GM19035 (cell line): ENCODE measurements around the gene LRRFIP1.
"Not testable (repeated sequence)": the region's sequence is repeated elsewhere in the genome, so short reads cannot be mapped to it uniquely, and the experiment has no call there.

Source experiments
- ATAC-seq: cut with Tn5 transposase; IDR thresholded peaks from one replicate; pipeline ENCODE4 v1.9.1; 2021; ENCODE audit not compliant: unreplicated experiment

Gene LRRFIP1

DNA sequence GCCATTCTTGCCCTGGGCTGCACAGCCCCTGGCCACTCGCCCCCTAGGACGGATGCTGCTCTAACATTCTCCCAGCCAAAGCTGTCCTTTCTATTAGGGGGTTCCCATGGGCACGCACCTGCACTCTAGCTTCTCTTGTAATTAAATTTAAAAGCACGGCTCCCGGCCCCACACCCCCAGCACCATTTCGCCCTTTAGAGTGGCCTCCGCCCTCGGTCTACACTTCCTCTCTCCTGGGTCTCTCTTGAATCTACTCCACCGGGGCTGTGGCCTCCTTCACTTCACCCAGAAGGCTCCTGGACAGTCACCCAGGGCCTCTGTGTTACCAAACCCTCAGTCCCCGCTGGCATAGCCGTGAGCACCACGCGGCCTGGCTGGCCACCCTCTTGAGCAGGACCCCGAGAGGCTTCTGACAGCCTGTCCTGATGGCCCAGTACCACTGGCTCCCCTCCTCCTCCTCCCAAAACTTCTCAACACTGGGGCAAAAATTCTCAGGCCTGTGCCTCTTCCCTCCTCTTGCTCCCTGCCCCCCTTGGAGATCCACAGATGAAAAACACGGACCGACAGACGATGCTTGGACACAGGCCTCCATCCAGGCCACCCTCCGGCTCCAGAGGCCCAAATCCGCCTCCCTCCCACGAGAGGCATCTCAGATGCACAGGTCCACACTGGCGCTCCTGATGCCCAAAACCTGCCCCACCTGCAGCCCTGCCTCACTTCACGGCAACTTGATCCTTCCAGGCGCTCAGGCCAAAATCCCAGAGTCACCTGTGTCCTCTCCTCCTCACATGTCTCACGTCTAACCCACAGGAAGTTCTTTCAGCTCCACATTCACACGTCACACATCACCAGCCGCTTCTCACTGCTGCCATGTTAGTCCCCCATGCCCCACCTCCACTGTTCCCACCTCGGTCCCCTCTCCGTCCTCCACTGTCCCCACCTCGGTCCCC lies 29.9 kb upstream of the LRRFIP1 start:
- ATAC-seq: no peak

DNA sequence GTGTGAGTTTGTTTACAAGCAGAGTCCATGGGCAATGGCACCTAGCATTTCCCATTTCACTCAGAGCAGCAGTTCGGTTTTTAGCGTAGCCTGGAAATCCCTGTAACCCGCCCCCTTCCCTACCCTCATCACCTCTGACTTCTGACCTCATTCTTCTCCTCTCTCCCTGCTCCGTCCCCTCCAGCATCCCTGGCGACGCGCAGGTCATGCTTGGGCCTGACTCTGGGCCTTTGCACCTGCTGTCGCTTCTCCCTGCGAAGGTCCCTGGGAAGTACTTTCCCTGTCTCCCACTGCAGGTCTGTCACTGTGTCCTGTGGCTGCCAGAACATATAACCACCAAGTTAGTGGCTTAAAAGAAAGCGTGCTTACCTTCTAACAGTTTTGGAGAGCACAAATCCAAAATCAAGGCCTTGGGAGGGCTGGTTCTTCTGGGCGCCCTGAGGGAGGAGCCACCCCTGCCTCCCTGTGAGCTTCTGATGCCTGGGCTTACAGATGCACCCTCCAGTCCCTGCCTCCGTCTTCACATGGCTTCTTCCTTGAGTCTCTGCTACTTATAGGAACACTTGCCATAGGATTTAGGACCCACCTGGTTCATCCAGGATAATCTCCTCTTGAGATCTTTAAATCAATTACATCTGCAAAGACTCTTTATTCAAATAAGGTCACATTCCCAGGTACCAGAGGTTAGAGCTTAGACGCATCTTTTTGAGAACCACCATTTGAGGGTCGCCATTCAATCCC lies 28.7 kb upstream of the LRRFIP1 start:
- no peak for ATAC-seq

DNA sequence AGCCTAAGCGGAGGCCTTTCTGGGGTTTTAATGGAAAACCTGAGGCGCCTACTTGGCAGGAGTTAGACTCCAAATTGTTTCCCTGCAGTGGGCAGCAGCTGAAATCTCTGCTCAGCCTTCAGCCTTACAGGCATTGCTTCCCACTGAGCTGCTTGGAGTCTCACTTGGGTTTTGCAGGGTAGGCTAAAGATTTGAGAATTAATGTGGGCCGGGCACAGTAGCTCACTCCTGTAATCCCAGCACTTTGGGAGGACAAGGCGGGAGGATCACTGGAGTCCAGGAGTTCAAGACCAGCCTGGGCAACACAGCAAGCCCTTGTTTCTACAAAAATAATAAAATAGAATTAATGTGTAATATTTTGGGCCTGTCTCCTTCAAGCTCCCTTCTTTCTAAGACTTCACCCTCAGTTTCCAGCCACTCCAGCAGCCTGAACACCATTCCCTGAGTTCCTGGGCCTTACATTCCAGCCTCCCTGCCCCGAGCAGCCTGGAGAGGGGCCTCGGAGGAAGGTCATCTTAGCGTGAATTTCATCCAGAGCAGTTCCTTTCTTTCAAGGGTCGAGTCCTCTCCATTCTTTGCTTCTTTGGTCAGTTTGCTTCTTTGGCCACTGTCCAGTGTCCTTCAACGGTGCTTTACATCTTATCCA lies 27.8 kb upstream of the LRRFIP1 start:
- no peak for ATAC-seq

DNA sequence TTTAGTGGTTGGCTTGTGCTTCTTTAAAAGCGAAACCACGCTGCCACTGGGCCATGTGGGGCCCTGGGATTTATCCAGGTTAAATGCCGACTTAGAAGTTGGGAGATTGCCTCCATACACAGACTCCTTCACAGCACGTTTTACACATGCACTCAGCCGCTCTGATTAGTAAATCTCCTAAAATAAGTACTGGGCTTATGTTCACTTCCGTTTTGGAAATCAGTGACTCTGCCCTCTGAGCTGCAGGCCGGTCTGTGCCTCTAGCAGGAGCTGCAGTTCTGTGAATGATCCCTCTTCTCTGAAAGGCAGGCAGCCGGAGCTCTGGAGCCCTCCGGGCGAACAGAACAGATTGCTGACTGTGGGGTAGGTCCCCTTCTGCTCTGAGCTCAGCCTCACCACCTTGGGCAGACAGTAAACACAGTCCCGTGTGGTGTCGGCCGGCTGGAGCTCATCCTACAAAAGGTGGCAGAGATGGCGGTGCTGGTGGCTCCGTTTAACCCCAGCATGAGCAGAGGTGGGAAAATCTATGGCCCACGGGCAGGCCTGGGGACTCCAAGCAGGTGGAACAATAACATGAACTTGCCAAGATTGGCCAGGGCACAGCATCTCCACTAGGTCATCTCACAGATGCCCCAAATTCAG lies 27.1 kb upstream of the LRRFIP1 start:
- ATAC-seq: no peak

DNA sequence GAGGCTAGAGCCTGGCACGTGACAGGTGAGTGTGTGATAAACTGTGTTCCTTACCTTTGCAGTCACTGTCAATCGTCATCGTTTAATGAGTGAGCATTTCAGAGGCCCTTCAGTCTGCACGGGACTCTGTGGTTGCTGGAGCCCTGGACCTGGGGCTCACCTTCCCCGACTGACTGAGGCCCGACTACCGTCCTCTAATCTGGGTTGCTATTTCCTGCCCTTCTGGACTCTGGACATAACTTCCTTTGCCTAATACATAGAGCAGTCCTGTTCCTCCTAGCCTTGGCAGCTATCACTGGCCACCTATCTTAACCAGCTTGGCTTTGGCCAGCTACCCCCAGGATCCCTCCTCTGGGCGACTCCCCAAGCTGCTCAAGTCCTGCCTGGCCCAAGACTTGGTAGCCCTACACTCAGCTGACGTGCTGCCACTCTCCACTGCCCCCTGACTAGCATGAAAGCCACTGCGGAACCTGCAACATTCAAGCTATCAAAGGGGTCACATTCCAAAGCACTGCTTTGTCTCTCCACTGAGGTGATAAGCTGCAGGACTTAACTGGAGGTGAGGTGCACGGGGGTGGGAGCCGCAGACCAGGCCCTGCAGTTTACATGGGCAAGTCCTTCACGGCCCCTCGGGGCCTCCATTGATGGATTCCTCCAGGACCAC lies 25.8 kb upstream of the LRRFIP1 start:
- ATAC-seq: no peak

DNA sequence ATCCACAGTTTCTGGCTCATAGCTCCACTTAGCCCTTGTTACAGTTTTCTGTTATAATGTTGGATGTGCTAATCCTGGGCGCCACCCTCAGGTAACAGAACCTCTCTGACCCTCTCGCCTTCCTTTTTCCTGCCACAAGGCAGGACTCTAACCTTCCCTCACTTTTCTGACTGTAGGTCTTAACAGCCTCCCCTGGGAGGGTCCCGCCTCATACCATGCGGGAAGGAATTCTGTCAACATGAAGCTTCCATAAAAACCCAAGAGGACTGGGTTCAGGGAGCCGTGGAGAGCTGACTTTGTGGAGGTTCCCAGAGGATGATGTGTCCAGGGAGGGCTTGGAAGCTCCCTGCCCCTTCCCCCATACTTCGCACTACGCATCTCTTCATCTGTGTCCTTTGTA lies 25.0 kb upstream of the LRRFIP1 start:
- no peak for ATAC-seq

GRCh38 chr2:237603049-237603717 lies 24.2 kb upstream of the LRRFIP1 start:
- no peak for ATAC-seq

DNA sequence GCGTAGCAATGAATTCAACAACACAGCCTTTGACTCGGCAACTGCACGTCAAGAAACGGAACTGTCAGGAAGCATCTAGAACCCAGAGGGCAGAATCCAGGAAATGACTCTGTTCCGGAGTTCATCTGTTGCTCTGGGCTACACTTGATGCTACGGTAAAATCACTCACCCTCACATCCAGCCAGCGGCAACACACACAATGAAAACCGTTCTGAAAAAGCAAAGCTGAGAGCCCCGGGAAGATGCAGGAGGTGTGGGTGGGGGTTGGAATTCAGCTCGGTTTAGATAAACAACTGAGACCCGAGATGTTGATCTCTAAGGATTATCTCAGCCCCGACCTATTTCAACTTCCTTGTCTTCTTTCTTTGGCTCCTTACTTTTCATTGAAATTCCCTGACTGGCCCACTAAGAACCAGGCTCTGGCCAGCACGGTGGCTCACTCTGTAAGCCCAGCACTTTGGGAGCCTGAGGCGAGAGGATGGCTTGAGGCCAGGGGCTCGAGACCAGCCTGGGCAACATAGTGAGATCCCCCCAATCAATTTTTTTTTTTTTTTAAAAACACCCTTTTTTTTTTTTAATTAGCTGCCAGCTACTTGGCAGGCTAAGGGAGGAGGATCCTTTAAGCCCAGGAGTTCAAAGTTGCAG lies 23.5 kb upstream of the LRRFIP1 start:
- ATAC-seq: no peak

DNA sequence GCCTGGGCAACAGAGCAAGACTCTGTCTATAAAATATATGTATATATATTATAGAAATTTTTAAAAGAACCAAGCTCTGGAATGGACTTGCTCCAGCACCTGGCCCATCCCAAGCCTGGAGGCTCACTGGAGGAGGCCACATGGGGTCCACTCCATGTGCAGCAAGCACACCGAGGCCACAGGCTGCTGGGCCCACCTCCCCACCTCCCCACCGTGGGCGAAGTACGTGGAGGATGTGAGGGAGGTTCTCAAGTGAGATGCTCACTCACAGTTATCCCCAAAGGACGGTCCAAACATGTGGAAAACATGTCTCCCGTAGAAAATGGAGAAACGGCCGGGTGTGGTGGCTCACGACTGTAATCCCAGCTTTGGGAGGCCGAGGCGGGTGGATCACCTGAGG lies 23.0 kb upstream of the LRRFIP1 start:
- ATAC-seq: no peak

- ATAC-seq: no peak
Measured at GRCh38 chr2:237604960-237605359, 22.4 kb upstream of the LRRFIP1 start.

DNA sequence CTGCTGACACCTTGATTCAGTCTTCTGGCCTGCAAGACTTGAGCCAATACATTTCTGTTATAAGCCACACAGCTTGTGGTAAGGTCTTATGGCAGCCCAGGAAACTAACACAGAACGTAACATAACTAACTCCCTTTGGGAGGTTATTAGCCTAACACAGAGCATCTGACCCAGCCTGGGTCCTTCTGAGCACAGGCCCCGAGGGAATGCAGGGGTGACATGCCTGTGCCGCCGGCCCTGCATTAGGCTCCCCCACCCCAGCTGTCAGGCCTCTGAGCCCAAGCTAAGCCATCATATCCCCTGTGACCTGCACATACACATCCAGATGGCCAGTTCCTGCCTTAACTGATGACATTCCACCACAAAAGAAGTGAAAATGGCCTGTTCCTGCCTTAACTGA lies 20.9 kb upstream of the LRRFIP1 start:
- ATAC-seq: not testable (repeated sequence)

DNA sequence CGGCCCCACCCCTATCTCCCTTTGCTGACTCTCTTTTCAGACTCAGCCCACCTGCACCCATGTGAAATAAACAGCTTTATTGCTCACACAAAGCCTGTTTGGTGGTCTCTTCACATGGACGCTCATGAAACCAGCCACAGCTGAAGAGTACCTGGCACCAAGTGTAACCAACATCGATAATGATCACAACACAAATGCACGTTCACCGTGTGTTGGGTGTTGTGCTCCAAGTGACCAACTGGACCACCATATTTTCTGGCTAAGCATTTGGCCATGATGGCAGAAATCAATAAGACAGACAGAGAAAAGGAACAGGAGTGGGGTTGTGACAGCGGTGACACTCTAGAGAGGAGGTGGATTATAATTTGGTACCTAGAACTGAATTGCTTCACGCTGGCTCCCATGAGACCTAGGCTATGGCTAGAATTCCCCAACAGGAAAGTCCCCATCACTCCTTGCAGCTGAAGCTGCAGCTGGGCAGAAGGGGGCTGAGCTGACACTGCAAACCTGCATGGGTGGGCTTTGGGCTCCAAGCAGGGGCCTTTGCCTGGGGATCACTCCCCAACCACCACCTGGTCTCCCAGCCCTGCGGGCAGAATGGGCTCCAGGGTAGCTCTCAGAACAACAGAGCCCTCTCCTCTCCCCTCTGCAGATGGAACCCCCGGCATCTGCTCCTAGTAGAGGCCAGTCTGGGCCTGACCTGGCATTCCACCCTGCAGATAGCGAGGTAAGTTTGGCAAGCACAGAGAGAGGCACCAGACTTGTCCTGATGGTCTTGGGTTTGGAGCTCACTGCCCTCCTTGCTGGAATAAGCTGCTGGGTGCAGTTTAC lies 14.6 kb upstream of the LRRFIP1 start:
- ATAC-seq: no peak

DNA sequence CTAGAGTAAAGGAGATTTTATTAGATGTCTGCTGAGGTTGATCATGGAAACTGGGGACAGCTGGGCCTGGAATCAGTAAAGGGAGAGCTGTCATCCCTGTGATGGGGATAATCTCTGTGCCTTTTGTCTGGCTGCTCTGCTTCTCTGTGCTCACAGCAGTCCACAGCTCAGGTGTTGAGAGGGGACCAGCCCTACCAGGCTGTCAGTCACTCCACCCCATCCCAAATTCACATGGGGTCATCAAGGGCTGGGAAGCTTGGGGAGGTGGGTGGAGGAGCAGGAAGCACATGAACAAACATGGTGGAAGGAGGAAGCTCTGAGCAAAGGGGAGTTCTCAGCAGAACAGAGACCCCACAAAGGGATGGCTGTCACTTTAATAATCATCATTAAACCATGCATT lies 13.7 kb upstream of the LRRFIP1 start:
- no peak for ATAC-seq

DNA sequence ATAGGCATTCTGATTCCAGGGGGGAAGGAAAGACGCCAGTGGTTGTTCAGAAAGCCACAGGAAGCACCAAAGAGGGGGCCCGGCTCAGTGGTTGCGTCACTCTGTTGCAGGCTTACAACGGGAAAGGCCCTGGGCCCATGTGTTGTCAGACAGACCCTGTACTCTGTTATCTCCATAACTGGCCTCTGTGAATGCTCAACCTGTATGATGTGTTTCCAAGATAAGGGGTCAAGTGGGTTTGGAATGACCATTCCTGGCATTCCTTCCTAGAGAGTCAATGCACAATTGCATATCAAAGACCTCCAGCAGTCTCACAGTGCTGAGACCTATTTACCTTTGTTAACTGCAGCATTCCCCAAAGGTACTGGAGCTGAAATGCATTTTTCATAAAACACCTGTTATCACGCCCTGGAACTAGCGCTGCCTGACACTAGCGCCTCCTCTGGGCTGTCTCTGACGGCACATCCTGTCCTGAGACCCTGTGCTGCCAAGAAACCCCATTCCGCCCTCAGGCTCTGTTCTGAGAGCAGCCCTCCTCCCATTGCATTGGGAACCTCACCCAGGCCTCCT lies 13.2 kb upstream of the LRRFIP1 start:
- ATAC-seq: no peak

GRCh38 chr2:237615631-237616249 lies 11.6 kb upstream of the LRRFIP1 start:
- no peak for ATAC-seq

DNA sequence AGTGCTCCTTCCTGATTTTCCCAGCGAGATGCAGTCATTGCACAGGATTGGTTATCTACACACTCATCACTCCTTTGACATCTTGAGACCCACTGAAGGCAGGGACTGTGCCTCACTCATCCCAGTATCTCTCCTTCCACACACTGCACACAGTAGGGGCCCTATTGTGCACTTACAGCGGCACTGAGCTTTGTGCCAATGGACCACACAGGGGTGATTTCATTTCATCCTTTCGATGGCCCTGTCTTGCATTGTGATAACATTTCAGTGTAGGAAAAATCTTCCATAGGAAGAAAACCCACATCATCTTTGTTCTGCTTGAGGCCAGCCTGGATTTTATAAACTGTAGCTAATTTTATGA lies 11.0 kb upstream of the LRRFIP1 start:
- no peak for ATAC-seq

DNA sequence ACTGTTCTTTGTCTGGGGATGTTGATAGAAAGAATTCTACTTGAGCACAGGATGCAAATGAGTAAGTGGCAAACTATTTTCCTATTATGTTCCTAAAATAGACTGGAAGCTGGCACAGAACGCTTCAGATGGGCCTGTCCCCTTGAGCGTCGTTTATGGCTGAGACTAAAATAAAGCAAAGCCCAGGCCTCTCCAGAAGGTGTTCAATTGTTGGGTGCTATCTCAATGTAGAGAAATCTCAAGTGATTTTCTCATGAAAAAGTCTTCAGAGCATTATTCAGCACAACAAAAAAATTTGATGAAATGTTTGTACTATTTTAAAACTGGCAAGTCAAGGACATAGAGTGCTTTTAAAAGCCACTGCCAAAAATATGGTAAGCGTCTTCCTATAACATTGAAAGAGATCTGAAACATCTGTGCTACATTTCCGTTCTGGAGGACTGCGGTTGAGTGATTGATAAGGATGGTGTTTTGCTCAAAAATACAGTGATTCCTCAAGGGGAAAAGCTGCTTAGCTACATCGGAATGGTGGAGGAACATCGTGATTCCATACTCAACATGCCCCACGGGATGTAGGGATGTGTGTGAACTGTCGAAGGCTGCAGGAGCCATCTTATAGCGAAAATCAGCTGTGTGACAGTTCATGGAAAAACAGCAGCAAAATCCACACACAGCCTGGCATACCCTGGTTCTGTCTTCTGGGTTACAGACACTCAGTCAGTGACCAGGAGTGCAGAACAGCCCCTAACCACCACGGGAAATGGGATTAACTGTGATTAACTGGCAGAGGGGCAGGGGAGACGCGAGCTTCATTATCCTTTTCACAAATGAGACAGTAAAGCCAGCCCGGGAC lies 10.4 kb upstream of the LRRFIP1 start:
- no peak for ATAC-seq
